COLO668 (cell line): ENCODE measurements around the gene CLK3.

Source experiments
- DNase-seq: peaks from one replicate; lab custom pipeline; 2025; ENCODE audit not compliant: unreplicated experiment; lab: John Stamatoyannopoulos, UW

The CLK3 gene

GRCh38 chr15:74676801-74677200 lies 61.2 kb downstream of the CLK3 start:
- no peak for DNase-seq
